ENCODE data around the gene AKR1C2.

DNA sequence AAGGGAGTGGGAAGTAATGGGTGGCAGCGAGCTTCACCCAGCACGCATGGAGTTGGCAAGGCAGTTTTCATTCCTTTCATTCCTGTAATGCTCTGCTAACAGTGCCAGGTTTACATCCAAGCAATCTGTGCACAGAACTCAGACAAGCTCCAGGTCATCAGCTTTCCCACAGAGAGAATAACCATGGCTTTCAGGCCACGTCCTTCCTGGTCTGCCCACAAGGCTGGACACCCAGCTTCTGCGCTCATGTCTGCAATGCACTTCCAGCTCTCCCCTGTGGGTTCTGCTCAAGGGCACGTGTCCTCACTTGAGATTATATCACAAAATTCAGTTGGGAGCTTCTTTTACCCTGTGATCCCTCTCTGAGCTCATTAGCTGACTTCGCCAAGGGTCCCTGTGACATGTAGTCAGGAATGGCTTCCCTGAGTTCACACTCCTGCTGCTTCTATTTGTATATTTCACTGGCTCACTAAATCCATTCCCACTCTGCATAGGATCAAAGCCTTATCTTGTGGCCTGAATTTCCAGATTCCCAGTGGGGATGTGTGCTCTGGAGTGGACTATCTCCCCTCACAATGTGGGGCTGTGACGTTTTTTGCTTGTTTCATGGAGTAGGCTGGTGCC, 18.6 kb downstream of the AKR1C2 start:
- TF ChIP-seq, protein P1, sequence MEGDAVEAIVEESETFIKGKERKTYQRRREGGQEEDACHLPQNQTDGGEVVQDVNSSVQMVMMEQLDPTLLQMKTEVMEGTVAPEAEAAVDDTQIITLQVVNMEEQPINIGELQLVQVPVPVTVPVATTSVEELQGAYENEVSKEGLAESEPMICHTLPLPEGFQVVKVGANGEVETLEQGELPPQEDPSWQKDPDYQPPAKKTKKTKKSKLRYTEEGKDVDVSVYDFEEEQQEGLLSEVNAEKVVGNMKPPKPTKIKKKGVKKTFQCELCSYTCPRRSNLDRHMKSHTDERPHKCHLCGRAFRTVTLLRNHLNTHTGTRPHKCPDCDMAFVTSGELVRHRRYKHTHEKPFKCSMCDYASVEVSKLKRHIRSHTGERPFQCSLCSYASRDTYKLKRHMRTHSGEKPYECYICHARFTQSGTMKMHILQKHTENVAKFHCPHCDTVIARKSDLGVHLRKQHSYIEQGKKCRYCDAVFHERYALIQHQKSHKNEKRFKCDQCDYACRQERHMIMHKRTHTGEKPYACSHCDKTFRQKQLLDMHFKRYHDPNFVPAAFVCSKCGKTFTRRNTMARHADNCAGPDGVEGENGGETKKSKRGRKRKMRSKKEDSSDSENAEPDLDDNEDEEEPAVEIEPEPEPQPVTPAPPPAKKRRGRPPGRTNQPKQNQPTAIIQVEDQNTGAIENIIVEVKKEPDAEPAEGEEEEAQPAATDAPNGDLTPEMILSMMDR (conservative IDR thresholded peaks at IDR 0.05; ENCODE audit: low read depth, low read length): no peak
- no peak for TF ChIP-seq EZH2 (IDR thresholded peaks at IDR 0.05; ENCODE audit: borderline replicate concordance, low read depth, low read length, poor library complexity, severe bottlenecking)
